ENCODE data around the gene ZW10. TPM values are rescaled to one million over a fixed set of nuclear protein-coding genes. Genes with fewer than 3 reads are reported as not detected.
"Not testable (repeated sequence)": the region's sequence is repeated elsewhere in the genome, so short reads cannot be mapped to it uniquely, and the experiment has no call there.

The ZW10 gene
- total and polyA plus RNA-seq, 4 experiments from 2014 or later: 8.7 to 14.0 (median 10.5) TPM

DNA sequence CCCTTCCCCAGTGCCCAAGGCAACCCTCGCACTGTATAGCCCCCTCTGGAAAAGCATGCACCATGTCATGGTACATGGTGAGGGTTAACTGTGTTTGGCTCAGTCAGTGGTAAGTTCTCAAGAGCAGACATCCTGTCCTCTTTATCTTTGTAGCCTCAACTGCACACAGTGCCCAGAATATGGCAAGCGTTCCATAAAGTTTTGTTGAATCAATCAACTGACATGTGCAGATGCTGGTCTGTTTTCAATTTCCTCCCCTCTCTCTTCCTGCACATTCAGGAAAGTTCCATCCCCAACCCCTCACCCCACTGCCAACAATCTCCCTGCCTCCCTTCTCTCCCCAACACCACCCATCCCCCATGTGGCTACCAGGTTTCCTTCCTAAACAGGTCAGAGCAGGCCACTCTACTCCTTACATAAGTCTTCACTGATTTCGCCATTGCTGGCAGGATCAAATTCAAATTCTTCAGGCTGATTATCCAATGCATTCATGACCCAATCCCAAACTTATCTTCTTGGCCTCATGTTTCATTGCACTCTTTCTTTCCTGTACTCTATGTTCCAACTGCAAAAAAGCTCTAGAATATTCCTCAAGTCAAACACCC, 51.9 kb downstream of the ZW10 start:
- ChIA-PET POLR2A (ENCODE audit: partially characterized antibody) (no interaction called here), CTCF (ENCODE audit: partially characterized antibody) (no interaction called here)
- H3K4me1 Mint-ChIP-seq: no peaks in the 10 kb centered on the region
- peaks cover 11 to 44% of the 10 kb centered on the region in 2 donors for H3K36me3 Mint-ChIP-seq
- no peaks in the 10 kb centered on the region for H3K36me3 ChIP-seq (ENCODE audit: insufficient read depth, low read length)
- intact Hi-C loops (cut with micrococcal nuclease): no loop called here
- DNase-seq: no peak
- no peak overlapping the region for H3K27ac ChIP-seq (ENCODE audit: low read depth, low read length)
- H3K4me3 Mint-ChIP-seq: no peak overlapping the region
- H3K27ac Mint-ChIP-seq: no peak overlapping the region
- no peaks in the 10 kb centered on the region for H3K9me3 ChIP-seq (ENCODE audit: control insufficient read depth in 1 of 2, low read length in 2 of 2)
- no peaks in the 10 kb centered on the region for H3K4me1 ChIP-seq (ENCODE audit: insufficient read depth, low read length)
- H3K9me3 Mint-ChIP-seq: peaks cover 0 to 3% (median 0%) of the 10 kb centered on the region in 8 donors
- H3K4me3 ChIP-seq (ENCODE audit: low read length in 2 of 2): no peak overlapping the region
- no peaks in the 10 kb centered on the region for H3K27me3 ChIP-seq (ENCODE audit: insufficient read depth, low read length)
- H3K27me3 Mint-ChIP-seq: no peaks in the 10 kb centered on the region

DNA sequence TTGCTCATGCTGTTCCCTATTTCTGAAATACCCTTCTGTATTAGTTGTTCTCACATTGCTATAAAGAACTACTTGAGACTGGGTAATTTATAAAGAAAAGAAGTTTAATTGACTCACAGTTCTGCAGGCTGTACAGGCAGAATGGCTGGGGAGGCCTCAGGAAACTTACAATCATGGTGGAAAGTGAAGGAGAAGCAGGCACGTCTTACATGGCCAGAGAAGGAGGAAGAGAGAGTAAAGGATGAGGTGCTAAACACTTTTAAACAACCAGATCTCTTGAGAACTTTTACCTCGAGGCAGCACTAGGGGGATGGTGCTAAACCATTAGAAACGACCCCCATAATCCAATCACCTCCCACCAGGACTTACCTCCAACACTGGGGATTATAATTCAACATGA, 53.0 kb downstream of the ZW10 start:
- H3K36me3 Mint-ChIP-seq: peaks cover 15 to 39% of the 10 kb centered on the region in 2 donors
- H3K4me3 ChIP-seq (ENCODE audit: low read length in 2 of 2); POLR2A ChIA-PET (ENCODE audit: partially characterized antibody); H3K27ac Mint-ChIP-seq; H3K9me3 ChIP-seq (ENCODE audit: control insufficient read depth in 1 of 2, low read length in 2 of 2); H3K36me3 ChIP-seq (ENCODE audit: insufficient read depth, low read length); H3K4me3 Mint-ChIP-seq; CTCF ChIA-PET (ENCODE audit: partially characterized antibody); H3K4me1 Mint-ChIP-seq; H3K4me1 ChIP-seq (ENCODE audit: insufficient read depth, low read length); intact Hi-C loops (cut with micrococcal nuclease); H3K9me3 Mint-ChIP-seq; H3K27ac ChIP-seq (ENCODE audit: low read depth, low read length); H3K27me3 Mint-ChIP-seq; H3K27me3 ChIP-seq (ENCODE audit: insufficient read depth, low read length); DNase-seq: not testable (repeated sequence)

DNA sequence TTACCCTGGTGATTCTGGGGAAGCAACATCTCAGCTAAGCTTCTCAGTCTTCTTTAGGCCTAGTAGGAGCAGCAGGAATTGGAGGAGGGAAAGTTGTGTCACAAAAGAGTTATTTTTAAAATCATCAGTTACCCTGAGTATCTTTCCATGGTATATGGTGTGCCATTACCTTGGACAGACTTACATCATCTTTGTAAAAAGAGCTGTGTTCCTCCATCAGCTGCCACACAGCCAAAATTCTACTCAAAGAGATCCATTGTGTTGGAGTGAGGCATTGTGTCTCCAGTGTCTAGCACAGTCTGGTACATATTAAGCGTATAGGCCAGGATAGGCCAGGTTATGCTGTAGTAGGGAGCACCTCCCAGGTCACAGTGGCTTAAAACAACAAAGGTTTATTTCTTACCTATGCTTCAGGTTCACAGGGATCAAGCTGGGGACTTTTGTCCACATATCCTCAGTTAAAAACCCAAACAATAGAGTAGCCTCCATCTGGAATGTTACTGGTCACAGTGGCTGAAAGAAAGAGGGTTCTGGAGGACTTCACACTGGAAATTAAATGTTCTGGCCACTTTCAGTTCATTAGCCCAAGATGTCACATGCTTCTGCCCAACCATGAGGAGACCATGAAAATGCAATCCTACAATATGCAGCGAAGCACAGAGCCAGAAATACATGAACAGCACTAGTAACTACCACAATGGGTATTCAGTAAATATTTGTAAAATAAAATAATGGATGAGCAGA, 57.4 kb downstream of the ZW10 start:
- no peak overlapping the region for H3K27ac ChIP-seq (ENCODE audit: low read depth, low read length)
- no peak overlapping the region for H3K4me3 ChIP-seq (ENCODE audit: low read length in 2 of 2)
- intact Hi-C loops (cut with micrococcal nuclease): no loop called here
- H3K9me3 ChIP-seq (ENCODE audit: control insufficient read depth in 1 of 2, low read length in 2 of 2): no peaks in the 10 kb centered on the region
- CTCF ChIA-PET (ENCODE audit: partially characterized antibody): no interaction called here
- no peak for DNase-seq
- Mint-ChIP-seq H3K4me1 (no peaks in the 10 kb centered on the region), H3K27ac (no peak overlapping the region), H3K4me3 (no peak overlapping the region), H3K36me3 (peaks cover 22 to 50% of the 10 kb centered on the region in 2 donors), H3K9me3 (peaks cover 0 to 8% (median 1%) of the 10 kb centered on the region in 8 donors), H3K27me3 (no peaks in the 10 kb centered on the region)
- no peaks in the 10 kb centered on the region for H3K4me1 ChIP-seq (ENCODE audit: insufficient read depth, low read length)
- no peaks in the 10 kb centered on the region for H3K27me3 ChIP-seq (ENCODE audit: insufficient read depth, low read length)
- POLR2A ChIA-PET (ENCODE audit: partially characterized antibody): no interaction called here
- H3K36me3 ChIP-seq (ENCODE audit: insufficient read depth, low read length): no peaks in the 10 kb centered on the region

DNA sequence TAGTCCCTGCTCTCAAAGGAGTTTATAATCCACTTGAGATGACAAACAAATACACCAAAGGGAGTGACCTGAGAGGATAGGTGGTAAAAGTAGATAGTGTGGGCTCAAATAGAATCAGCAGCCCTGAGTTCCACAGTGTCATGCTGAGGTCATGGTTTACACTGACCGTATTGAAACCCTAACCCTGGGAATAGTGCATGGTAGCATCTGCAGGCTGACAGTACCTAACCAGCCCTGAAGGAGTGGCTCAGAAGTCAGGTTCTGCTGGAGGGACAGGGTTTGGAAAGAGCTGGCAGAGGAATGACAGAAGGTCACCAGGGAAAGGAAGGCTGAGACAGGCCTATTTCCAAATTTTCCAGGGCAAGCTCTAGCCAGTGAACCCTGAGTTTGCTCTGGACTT, 58.2 kb downstream of the ZW10 start:
- Mint-ChIP-seq H3K27ac (no peak overlapping the region), H3K27me3 (no peaks in the 10 kb centered on the region), H3K4me3 (no peak overlapping the region), H3K9me3 (peaks cover 0 to 15% (median 1%) of the 10 kb centered on the region in 8 donors), H3K4me1 (no peaks in the 10 kb centered on the region), H3K36me3 (peaks cover 26 to 42% of the 10 kb centered on the region in 2 donors)
- Histone ChIP-seq H3K27me3 (ENCODE audit: insufficient read depth, low read length) (no peaks in the 10 kb centered on the region), H3K9me3 (ENCODE audit: control insufficient read depth in 1 of 2, low read length in 2 of 2) (no peaks in the 10 kb centered on the region), H3K4me3 (ENCODE audit: low read length in 2 of 2) (no peak overlapping the region), H3K36me3 (ENCODE audit: insufficient read depth, low read length) (no peaks in the 10 kb centered on the region), H3K27ac (ENCODE audit: low read depth, low read length) (no peak overlapping the region), H3K4me1 (ENCODE audit: insufficient read depth, low read length) (no peaks in the 10 kb centered on the region)
- DNase-seq: no peak
- intact Hi-C loops (cut with micrococcal nuclease): no loop called here
- ChIA-PET POLR2A (ENCODE audit: partially characterized antibody) (no interaction called here), CTCF (ENCODE audit: partially characterized antibody) (no interaction called here)

DNA sequence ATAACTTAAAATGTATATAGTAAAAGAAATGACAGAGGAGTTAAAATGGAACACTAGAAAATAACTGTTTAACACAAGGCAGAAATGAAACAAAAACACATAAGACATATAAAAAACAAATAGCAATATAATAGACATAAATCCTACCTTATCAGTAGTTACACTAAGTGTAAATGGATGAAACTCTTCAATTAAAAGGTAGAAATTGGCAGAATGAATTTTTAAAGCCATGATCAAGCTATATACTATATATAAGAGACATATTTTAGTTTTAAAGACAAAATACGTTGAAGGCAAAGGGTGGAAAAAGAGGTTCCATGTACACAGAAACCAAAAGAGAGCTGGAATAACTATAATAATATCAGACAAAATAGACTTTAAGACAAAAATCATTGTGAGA, 62.5 kb downstream of the ZW10 start:
- DNase-seq: no peak
- no peaks in the 10 kb centered on the region for H3K36me3 ChIP-seq (ENCODE audit: insufficient read depth, low read length)
- H3K9me3 ChIP-seq (ENCODE audit: control insufficient read depth in 1 of 2, low read length in 2 of 2): peaks cover 0 to 7% of the 10 kb centered on the region in 2 donors
- Mint-ChIP-seq H3K4me1 (no peaks in the 10 kb centered on the region), H3K9me3 (peaks cover 5 to 43% (median 25%) of the 10 kb centered on the region in 8 donors), H3K36me3 (peaks cover 29 to 48% of the 10 kb centered on the region in 2 donors), H3K27me3 (no peaks in the 10 kb centered on the region), H3K4me3 (no peak overlapping the region), H3K27ac (no peak overlapping the region)
- intact Hi-C loops (cut with micrococcal nuclease): no loop called here
- ChIA-PET CTCF (ENCODE audit: partially characterized antibody) (no interaction called here), POLR2A (ENCODE audit: partially characterized antibody) (no interaction called here)
- no peaks in the 10 kb centered on the region for H3K4me1 ChIP-seq (ENCODE audit: insufficient read depth, low read length)
- H3K27ac ChIP-seq (ENCODE audit: low read depth, low read length): no peak overlapping the region
- H3K4me3 ChIP-seq (ENCODE audit: low read length in 2 of 2): no peak overlapping the region
- no peaks in the 10 kb centered on the region for H3K27me3 ChIP-seq (ENCODE audit: insufficient read depth, low read length)

DNA sequence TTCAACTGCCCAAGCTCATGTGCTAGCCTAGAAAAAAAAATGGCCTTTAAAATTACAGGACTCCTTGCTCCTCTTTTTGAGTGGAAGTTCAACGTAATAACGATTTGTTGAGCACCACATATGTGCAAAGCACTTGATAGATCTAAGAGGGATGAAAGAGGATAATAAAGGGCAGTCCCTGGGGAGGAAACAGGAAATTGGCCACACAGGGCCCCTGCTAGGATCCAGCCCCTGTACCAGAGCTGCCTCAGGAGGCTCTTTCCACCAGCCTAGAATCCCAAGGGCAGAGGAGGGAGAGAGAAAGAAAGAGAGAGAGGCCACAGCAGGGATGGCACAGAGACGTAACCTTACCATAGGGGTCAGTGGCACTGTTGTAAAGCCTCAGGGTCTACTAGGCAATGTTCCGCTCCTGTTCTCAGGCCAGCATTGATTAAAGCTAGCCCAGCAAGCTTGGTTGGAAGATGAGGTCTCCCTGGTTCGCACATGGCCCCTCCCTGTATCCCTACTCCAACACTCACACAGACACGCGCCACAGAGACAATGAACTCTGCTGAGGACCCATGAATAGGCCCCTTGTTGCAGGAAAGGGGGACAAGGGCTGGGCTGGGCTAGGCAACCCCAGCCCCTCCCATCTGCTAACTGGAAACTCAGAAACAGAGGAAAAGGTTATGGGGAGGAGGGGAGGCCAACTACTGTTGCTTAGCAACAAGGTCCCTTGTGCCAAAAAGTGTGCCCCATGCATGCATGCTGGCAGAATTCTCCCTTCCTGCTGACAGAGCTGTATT, 67.4 kb downstream of the ZW10 start, which contains the start of gene TMPRSS5:
TMPRSS5 (minus strand) TSS at position 438 of the 785 bp plus-strand sequence; CDS start at position 354, 84 bp downstream.
- H3K4me1 ChIP-seq (ENCODE audit: insufficient read depth, low read length): no peaks in the 10 kb centered on the region
- Mint-ChIP-seq H3K27ac (no peak within 1 kb of the TSS), H3K27me3 (no peaks in the 10 kb centered on the region), H3K9me3 (peaks cover 10 to 35% (median 25%) of the 10 kb centered on the region in 8 donors), H3K36me3 (peaks cover 21 to 28% of the 10 kb centered on the region in 2 donors), H3K4me3 (no peak within 1 kb of the TSS), H3K4me1 (no peaks in the 10 kb centered on the region)
- CTCF ChIA-PET (ENCODE audit: partially characterized antibody): no interaction called here
- intact Hi-C loops (cut with micrococcal nuclease): no loop called here
- H3K27me3 ChIP-seq (ENCODE audit: insufficient read depth, low read length): no peaks in the 10 kb centered on the region
- peaks cover 0 to 7% of the 10 kb centered on the region in 2 donors for H3K9me3 ChIP-seq (ENCODE audit: control insufficient read depth in 1 of 2, low read length in 2 of 2)
- H3K36me3 ChIP-seq (ENCODE audit: insufficient read depth, low read length): no peaks in the 10 kb centered on the region
- DNase-seq: no peak
- H3K4me3 ChIP-seq (ENCODE audit: low read length in 2 of 2): no peak within 1 kb of the TSS
- no peak within 1 kb of the TSS for H3K27ac ChIP-seq (ENCODE audit: low read depth, low read length)
- POLR2A ChIA-PET (ENCODE audit: partially characterized antibody): no interaction called here

DNA sequence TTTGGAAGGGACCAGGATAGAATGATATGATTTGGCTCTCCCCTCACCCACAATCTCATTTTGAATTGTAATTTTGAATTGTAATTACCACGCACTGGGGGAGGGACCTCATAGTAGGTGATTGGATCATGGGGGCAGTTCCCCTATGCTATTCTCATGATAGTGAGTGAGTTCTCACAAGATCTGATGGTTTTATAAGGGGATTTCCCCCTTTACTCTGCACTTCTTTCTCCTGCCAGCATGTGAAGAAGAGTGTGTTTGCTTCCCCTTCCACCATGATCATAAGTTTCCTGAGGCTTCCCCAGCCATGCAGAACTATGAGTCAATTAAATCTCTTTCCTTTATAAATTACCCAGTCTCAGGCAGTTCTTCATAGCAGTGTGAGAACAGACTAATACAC, 69.9 kb downstream of the ZW10 start:
- Mint-ChIP-seq H3K36me3 (peaks cover 15 to 24% of the 10 kb centered on the region in 2 donors), H3K9me3 (peaks cover 10 to 15% (median 13%) of the 10 kb centered on the region in 8 donors)
- H3K27me3 Mint-ChIP-seq; POLR2A ChIA-PET (ENCODE audit: partially characterized antibody); intact Hi-C loops (cut with micrococcal nuclease); H3K4me3 ChIP-seq (ENCODE audit: low read length in 2 of 2); H3K4me3 Mint-ChIP-seq; H3K4me1 Mint-ChIP-seq; H3K36me3 ChIP-seq (ENCODE audit: insufficient read depth, low read length); CTCF ChIA-PET (ENCODE audit: partially characterized antibody); H3K9me3 ChIP-seq (ENCODE audit: control insufficient read depth in 1 of 2, low read length in 2 of 2); H3K27ac ChIP-seq (ENCODE audit: low read depth, low read length); H3K27ac Mint-ChIP-seq; H3K4me1 ChIP-seq (ENCODE audit: insufficient read depth, low read length); H3K27me3 ChIP-seq (ENCODE audit: insufficient read depth, low read length); DNase-seq: not testable (repeated sequence)
